Fibroblast of upper back skin (primary cell): Measurements from ENCODE around the gene XAF1.
"Not testable (repeated sequence)": the region's sequence is repeated elsewhere in the genome, so short reads cannot be mapped to it uniquely, and the experiment has no call there.

Experiments
- DNase-seq: peaks from one replicate; pipeline ENCODE4 v3.0.0-alpha.2; 2013

XAF1 gene

DNA sequence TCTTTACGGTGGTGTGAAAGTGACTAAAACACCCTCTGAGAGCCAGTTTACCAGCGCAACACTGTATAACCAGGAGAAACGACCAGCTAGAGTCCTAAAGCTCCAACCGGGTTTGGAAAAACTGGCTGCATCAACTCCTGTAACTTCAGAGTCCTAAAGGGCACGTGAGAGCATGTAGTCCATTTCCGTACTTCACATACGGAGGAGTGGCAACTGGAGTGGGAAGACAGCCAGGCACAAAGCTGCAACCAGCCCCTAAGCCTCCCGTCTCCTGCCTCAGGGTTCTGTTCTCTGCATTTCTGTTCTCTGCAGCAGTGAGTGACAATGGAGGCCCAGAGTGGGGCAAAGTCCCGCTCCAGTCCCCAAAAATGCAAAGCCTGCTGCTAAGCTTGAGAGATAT is 56.4 kb downstream of the XAF1 start:
- DNase-seq: no peak

DNA sequence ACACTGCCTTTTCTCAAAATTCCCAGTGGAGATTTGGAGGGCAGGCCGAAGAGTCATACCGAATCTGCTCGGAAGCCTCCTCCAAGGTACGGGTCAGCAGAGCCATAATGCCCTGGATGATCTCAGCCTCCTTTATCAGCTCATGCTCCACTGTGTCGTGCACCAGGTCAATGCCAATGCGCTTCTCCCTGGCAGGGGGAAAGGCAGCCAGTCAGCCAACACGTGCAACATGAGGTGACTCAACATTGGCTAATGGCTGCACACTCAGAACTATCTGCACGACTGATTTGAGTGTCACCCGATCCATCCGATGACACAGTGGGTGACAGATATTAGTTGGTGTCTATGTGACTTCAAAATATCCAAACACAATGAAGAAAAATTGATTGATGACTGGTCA is 59.9 kb downstream of the XAF1 start:
- DNase-seq: no peak

DNA sequence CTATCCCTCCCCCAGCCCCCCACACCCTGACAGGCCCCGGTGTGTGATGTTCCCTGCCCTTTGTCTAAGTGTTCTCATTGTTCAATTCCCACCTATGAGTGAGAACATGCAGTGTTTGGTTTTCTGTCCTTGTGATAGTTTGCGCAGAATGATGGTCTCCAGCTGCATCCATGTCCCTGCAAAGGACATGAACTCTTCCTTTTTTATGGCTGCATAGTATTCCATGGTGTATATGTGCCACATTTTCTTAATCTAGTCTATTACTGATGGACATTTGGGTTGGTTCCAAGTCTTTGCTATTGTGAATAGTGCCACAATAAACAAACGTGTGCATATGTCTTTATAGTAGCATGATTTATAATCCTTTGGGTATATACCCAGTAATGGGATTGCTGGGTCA is 60.5 kb downstream of the XAF1 start:
- DNase-seq: not testable (repeated sequence)

DNA sequence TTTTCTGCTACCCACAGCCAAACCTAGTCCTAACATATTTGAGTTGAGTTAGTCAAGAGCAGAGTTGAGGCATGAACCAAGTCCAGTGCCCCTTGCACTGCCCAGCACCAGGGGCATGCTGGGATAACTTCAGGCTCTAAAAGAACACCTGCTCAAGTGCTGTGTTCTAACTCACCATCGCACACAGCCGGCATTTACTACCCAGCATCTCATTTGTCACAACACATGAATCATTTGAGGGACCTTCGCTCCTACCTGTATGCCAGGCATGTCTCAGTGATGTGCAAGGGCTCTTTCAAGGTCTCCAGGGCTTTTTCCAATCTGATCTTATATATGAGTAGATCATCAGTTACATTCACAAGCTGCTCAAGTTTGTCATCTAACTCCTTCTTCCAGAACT is 63.1 kb downstream of the XAF1 start:
- DNase-seq: no peak

DNA sequence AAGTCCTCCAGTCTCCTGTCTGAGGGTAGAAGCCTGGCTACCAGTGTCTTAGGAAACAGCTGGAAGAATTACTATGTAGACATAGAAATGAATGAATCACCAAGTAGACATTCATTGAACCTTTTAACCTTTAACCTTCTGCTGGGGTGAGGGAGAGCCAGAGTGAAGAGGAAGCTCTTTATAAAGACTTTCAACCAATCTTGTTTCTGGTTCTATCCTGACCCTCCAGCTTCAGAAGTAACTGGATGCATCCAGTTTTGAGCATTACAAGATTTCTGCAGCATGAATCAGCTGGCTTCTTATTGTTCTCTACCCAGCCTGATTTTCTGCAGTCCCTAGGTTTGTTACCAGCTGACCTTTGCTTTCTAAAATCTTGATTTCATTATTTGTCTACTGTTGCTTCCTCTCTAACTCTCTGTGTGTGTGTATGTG is 67.2 kb downstream of the XAF1 start:
- DNase-seq: peak; percentile 60
